H1 (cell line): ENCODE data around the gene TESMIN. TPM values are rescaled to one million over a fixed set of nuclear protein-coding genes. Genes with fewer than 3 reads are reported as not detected.

Experiments used
- CTCF ChIA-PET: fragments of 300-600 bp; sonication (Branson Sonifier 250); formaldehyde crosslinking; loops from one replicate; lab custom pipeline; 2021; ENCODE audit not compliant: partially characterized antibody; lab: Charles Lee
- POLR2A ChIA-PET: fragments of 300-600 bp; sonication (Branson Sonifier 250); formaldehyde crosslinking; loops from one replicate; lab custom pipeline; 2021; ENCODE audit warnings: inconsistent platforms; ENCODE audit not compliant: partially characterized antibody; lab: Charles Lee
- DNase-seq, 2 experiments: peaks; one replicate each; pipeline versions ENCODE4 v3.0.0 to v3.0.0-alpha.2; 2010 to 2022; ENCODE audit warnings: low spot score in 2 of 2, low read depth in 1 of 2, mixed read lengths in 1 of 2
- FAIRE-seq: peaks from 2 replicates; lab custom pipeline; 2011; peaks lifted over from hg19 to GRCh38; lab: Jason Lieb, UNC
- H2AFZ ChIP-seq: 2 replicates; pipeline ENCODE4 v1.8.1; 2012; ENCODE audit warnings: low read length, inconsistent platforms
- H2AK5ac ChIP-seq: 2 replicates; pipeline ENCODE4 v1.6.1; 2013; ENCODE audit warnings: low read depth, low read length
- H2BK120ac ChIP-seq: replicated peaks from 2 replicates; pipeline ENCODE3; 2013; ENCODE audit warnings: low read depth, low read length, inconsistent platforms
- H2BK12ac ChIP-seq: 2 replicates; pipeline ENCODE4 v1.6.1; 2013; ENCODE audit warnings: low read depth, low read length
- H2BK15ac ChIP-seq: 2 replicates; pipeline ENCODE4 v1.6.1; 2013; ENCODE audit warnings: low read length
- H2BK20ac ChIP-seq: 2 replicates; pipeline ENCODE4 v1.6.1; 2013; ENCODE audit warnings: low read length
- H2BK5ac ChIP-seq: 2 replicates; pipeline ENCODE4 v1.6.1; 2013; ENCODE audit warnings: low read depth, low read length
- H3K14ac ChIP-seq: 2 replicates; pipeline ENCODE4 v1.6.1; 2013; ENCODE audit warnings: inconsistent platforms; ENCODE audit not compliant: insufficient read length
- H3K18ac ChIP-seq: 2 replicates; pipeline ENCODE4 v1.6.1; 2013; ENCODE audit warnings: low read length; ENCODE audit errors: extremely low read depth
- H3K23ac ChIP-seq: 2 replicates; pipeline ENCODE4 v1.6.1; 2013; ENCODE audit warnings: inconsistent platforms; ENCODE audit not compliant: insufficient read length
- H3K23me2 ChIP-seq: 2 replicates; pipeline ENCODE4 v1.6.1; 2013; ENCODE audit warnings: low read depth, low read length
- H3K27ac ChIP-seq: 2 replicates; pipeline ENCODE4 v1.6.1; 2011; ENCODE audit warnings: low read depth, low read length, inconsistent platforms
- H3K27me3 ChIP-seq, 4 experiments: replicated peaks in 1 of 4; 1 replicate in 1 of 4; 2 replicates in 3 of 4; pipeline versions ENCODE4 v1.6.1 to v1.8.1; 2011 to 2013; ENCODE audit warnings: low read length in 3 of 4, mild to moderate bottlenecking in 3 of 4, inconsistent platforms in 2 of 4, mixed read lengths in 2 of 4, moderate library complexity in 1 of 4; ENCODE audit not compliant: control insufficient read depth in 3 of 4, insufficient read depth in 3 of 4; ENCODE audit errors: extremely low read depth in 1 of 4
- H3K36me3 ChIP-seq, 4 experiments: 2 replicates each; pipeline versions ENCODE4 v1.6.1 to v1.8.1; 2011 to 2013; ENCODE audit warnings: mild to moderate bottlenecking in 4 of 4, low read length in 3 of 4, moderate library complexity in 2 of 4, control low read depth in 1 of 4, inconsistent platforms in 1 of 4; ENCODE audit not compliant: insufficient read depth in 4 of 4, control insufficient read depth in 2 of 4
- H3K4ac ChIP-seq: replicated peaks from 2 replicates; pipeline ENCODE3; 2013; ENCODE audit warnings: low read length, low read depth, mixed read lengths, inconsistent platforms; ENCODE audit not compliant: insufficient read length
- H3K4me1 ChIP-seq, 4 experiments: replicated peaks in 1 of 4; 1 replicate in 1 of 4; 2 replicates in 3 of 4; pipeline versions ENCODE4 v1.6.1 to v1.8.1; 2011 to 2013; ENCODE audit warnings: low read length in 3 of 4, inconsistent platforms in 2 of 4, mixed read lengths in 1 of 4; ENCODE audit not compliant: insufficient read depth in 4 of 4, control insufficient read depth in 3 of 4
- H3K4me2 ChIP-seq, 2 experiments: 2 replicates each; pipeline versions ENCODE4 v1.6.1 to v1.8.1; 2011 to 2013; ENCODE audit warnings: low read depth in 2 of 2, low read length in 2 of 2, control low read depth in 1 of 2, inconsistent platforms in 1 of 2, mild to moderate bottlenecking in 1 of 2; ENCODE audit not compliant: insufficient read depth in 1 of 2
- H3K4me3 ChIP-seq, 4 experiments: fragments of 200-600, 300-600 bp in 1 of 4; sonication (generic), shearing (Covaris generic), sonication (Bioruptor Twin) in 1 of 4; 2 replicates each; pipeline versions ENCODE4 v1.5.1 to v1.8.1; 2011 to 2016; ENCODE audit warnings: low read length in 4 of 4, low read depth in 3 of 4, control low read depth in 2 of 4, inconsistent platforms in 2 of 4, mild to moderate bottlenecking in 2 of 4, mixed read lengths in 1 of 4, moderate library complexity in 1 of 4; ENCODE audit not compliant: insufficient read depth in 2 of 4; ENCODE audit errors: extremely low read depth in 1 of 4
- H3K56ac ChIP-seq: replicated peaks from 2 replicates; pipeline ENCODE3; 2013; ENCODE audit warnings: low read depth, mild to moderate bottlenecking, mixed read lengths, low read length, inconsistent platforms; ENCODE audit not compliant: insufficient read length
- H3K79me1 ChIP-seq: 2 replicates; pipeline ENCODE4 v1.6.1; 2013; ENCODE audit warnings: low read depth, low read length, control low read depth
- H3K79me2 ChIP-seq, 2 experiments: 2 replicates each; pipeline versions ENCODE4 v1.6.1 to v1.8.1; 2012 to 2013; ENCODE audit warnings: low read length in 2 of 2, mild to moderate bottlenecking in 2 of 2, inconsistent platforms in 1 of 2; ENCODE audit not compliant: insufficient read depth in 2 of 2, control insufficient read depth in 1 of 2
- H3K9ac ChIP-seq, 4 experiments: replicated peaks in 1 of 4; 1 replicate in 1 of 4; 2 replicates in 3 of 4; pipeline versions ENCODE4 v1.6.1 to v1.8.1; 2011 to 2013; ENCODE audit warnings: low read depth in 3 of 4, low read length in 3 of 4, control low read depth in 2 of 4, mild to moderate bottlenecking in 2 of 4, moderate library complexity in 2 of 4, inconsistent platforms in 1 of 4; ENCODE audit errors: extremely low read depth in 1 of 4
- H3K9me3 ChIP-seq, 2 experiments: 2 replicates each; pipeline versions ENCODE4 v1.6.1 to v1.8.1; 2012 to 2013; ENCODE audit warnings: mild to moderate bottlenecking in 2 of 2, moderate library complexity in 2 of 2, control low read depth in 1 of 2, inconsistent platforms in 1 of 2, low read depth in 1 of 2, low read length in 1 of 2, mixed read lengths in 1 of 2; ENCODE audit not compliant: insufficient read depth in 2 of 2
- H4K20me1 ChIP-seq, 2 experiments: replicated peaks in 1 of 2; 2 replicates each; pipeline versions ENCODE3 to v1.8.1; 2011 to 2013; ENCODE audit warnings: inconsistent platforms in 2 of 2, low read length in 2 of 2, mild to moderate bottlenecking in 1 of 2; ENCODE audit not compliant: insufficient read depth in 2 of 2, control insufficient read depth in 1 of 2
- H4K5ac ChIP-seq: 2 replicates; pipeline ENCODE4 v1.6.1; 2013; ENCODE audit warnings: low read length, low read depth, mixed read lengths, inconsistent platforms; ENCODE audit not compliant: insufficient read length
- H4K8ac ChIP-seq: 2 replicates; pipeline ENCODE4 v1.8.0; 2013; ENCODE audit warnings: mild to moderate bottlenecking, moderate library complexity, low read length, inconsistent platforms; ENCODE audit not compliant: insufficient read depth; ENCODE audit errors: extremely low read depth
- H4K91ac ChIP-seq: replicated peaks from 2 replicates; pipeline ENCODE3; 2013; ENCODE audit warnings: low read length, mixed read lengths, inconsistent platforms; ENCODE audit not compliant: insufficient read length
- ATF3 ChIP-seq: IDR thresholded peaks from 2 replicates; pipeline ENCODE4 v1.6.1; 2011; ENCODE audit warnings: low read depth, mild to moderate bottlenecking, low read length; ENCODE audit not compliant: insufficient read depth
- CBX8 ChIP-seq: fragments of 300-800, 300-1000 bp; sonication (generic); IDR thresholded peaks from 2 replicates; pipeline ENCODE4 v1.7.1; 2016; ENCODE audit warnings: low read depth, low read length, borderline replicate concordance
- WGBS, 2 experiments: shearing (Covaris generic) in 1 of 2; methylation state at CpG; one replicate each; pipeline versions ENCODE4 v1.1.6 to v1.1.7; 2013 to 2015; ENCODE audit warnings: low lambda C conversion rate in 2 of 2, mixed read lengths in 2 of 2, inconsistent platforms in 1 of 2, low coverage in 1 of 2, missing lambda C conversion rate in 1 of 2; ENCODE audit not compliant: insufficient replicate concordance in 2 of 2, insufficient coverage in 1 of 2, insufficient read length in 1 of 2; ENCODE audit errors: extremely low coverage in 1 of 2, missing lambda C conversion rate in 1 of 2; 5-methylcytosine and 5-hydroxymethylcytosine counted together
- polyA plus RNA-seq, 7 experiments: library from polyadenylated mRNA; depleted of rRNA in 3 of 7; stranded (reverse) in 5 of 7; unstranded in 2 of 7; fragments of >200 nt in 5 of 7; fragments of 200-250 nt in 2 of 7; gene quantifications; 1 replicate in 5 of 7; 2 replicates in 1 of 7; 4 replicates in 1 of 7; pipeline versions ENCODE4 v1.2.1 to v1.2.3, GENCODE V29; 2011 to 2013; ENCODE audit warnings: missing spikeins in 2 of 7, mixed read lengths in 2 of 7
- total RNA-seq: library from RNA; stranded (reverse); fragmentation: NEBNext Ultra II Directional; extraction: Animal tissue kit (Norgen Biotek cat#: 25700); gene quantifications from 2 replicates; pipeline ENCODE4 v1.2.1, GENCODE V29; 2021

Gene TESMIN
- total and polyA plus RNA-seq, 2 of the 8 experiments (the other 6 are each of a cell fraction or from before 2014, with no cell fraction given), result 22.6 to 61.1 TPM

GRCh38 chr11:68743539-68743938 is 7.8 kb downstream of the TESMIN start:
- Histone ChIP-seq H4K91ac (no peak overlapping the region), H3K27me3 (no peaks in the 10 kb centered on the region), H3K4me1 (peaks cover 0 to 6% (median 2%) of the 10 kb centered on the region in 4 experiments; a peak in 3 of 7 replicates), H3K4me2 (no peak overlapping the region), H2BK15ac (no peak overlapping the region), H3K14ac (no peak overlapping the region), H3K79me2 (peaks cover 0 to 6% of the 10 kb centered on the region in 2 experiments; a peak in 1 of 4 replicates), H4K20me1 (peaks cover 0 to 2% of the 10 kb centered on the region in 2 experiments), H3K4ac (no peak overlapping the region), H3K36me3 (peaks cover 14 to 63% (median 34%) of the 10 kb centered on the region in 4 experiments; a peak in 7 of 8 replicates), H4K5ac (no peak overlapping the region), H3K9ac (no peak overlapping the region), H3K9me3 (no peaks in the 10 kb centered on the region), H3K56ac (no peak overlapping the region), H3K79me1 (peaks cover 2% of the 10 kb centered on the region; the same call in 1 of the 2 replicates), H3K23ac (no peak overlapping the region), H3K27ac (no peak overlapping the region), H2AK5ac (no peak overlapping the region), H3K23me2 (no peaks in the 10 kb centered on the region; the same call in 1 of the 2 replicates), H2BK12ac (no peak overlapping the region), H2BK5ac (no peak overlapping the region), H4K8ac (no peak overlapping the region), H3K4me3 (no peak overlapping the region), H2AFZ (no peak overlapping the region), H3K18ac (no peak overlapping the region), H2BK20ac (no peak overlapping the region), H2BK120ac (no peak overlapping the region)
- 92% methylated on average over 3 of the region's 3 CpGs; no CpG with 5 or more reads in 1 of the 2 experiments for WGBS, 2 experiments
- DNase-seq, result no peak
- no peak for FAIRE-seq
- TF ChIP-seq ATF3 (no peak), CBX8 (no peak)
- ChIA-PET CTCF (interaction anchor here (0.7 to 1.6 kb wide), 5 partner anchors 26 to 157 kb away, joined by 3 to 4 read pairs (median 3); no protein-coding TSS in a partner anchor), POLR2A (interaction anchor here (0.6 to 5.0 kb wide), 3 partner anchors 11 to 53 kb away, joined by 4 to 30 read pairs (median 4); no protein-coding TSS in a partner anchor)
